Measurements from ENCODE around the gene OR10G2. TPM values are rescaled to one million over a fixed set of nuclear protein-coding genes. Genes with fewer than 3 reads are reported as not detected.
A peak's percentile ranks its signal among the peaks of the same experiment; 100 is the strongest.
"Not testable (repeated sequence)": the region's sequence is repeated elsewhere in the genome, so short reads cannot be mapped to it uniquely, and the experiment has no call there.

The OR10G2 gene
- total RNA-seq, 1 donor from 2014 or later, result not detected

- Histone ChIP-seq H3K4me3 (ENCODE audit: low read depth, low read length) (no peak overlapping the region), H3K36me3 (ENCODE audit: control insufficient read depth, insufficient read depth, low read length) (no peaks in the 10 kb centered on the region), H3K27me3 (ENCODE audit: control insufficient read depth, insufficient read depth, low read length) (no peaks in the 10 kb centered on the region)
- no peak for FAIRE-seq
- DNase-seq (ENCODE audit: low read depth), result no peak
- no peak for TF ChIP-seq CTCF (IDR thresholded peaks at IDR 0.05; ENCODE audit: insufficient read depth, low read length, severe bottlenecking)
Observed at GRCh38 chr14:21617614-21618013, 17.1 kb downstream of the OR10G2 start.

- H3K36me3 ChIP-seq (ENCODE audit: control insufficient read depth, insufficient read depth, low read length), result no peaks in the 10 kb centered on the region
- DNase-seq (ENCODE audit: low read depth) (no peak), FAIRE-seq (no peak)
- H3K27me3 ChIP-seq (ENCODE audit: control insufficient read depth, insufficient read depth, low read length), result no peaks in the 10 kb centered on the region
- TF ChIP-seq CTCF (IDR thresholded peaks at IDR 0.05; ENCODE audit: insufficient read depth, low read length, severe bottlenecking), result no peak
- no peak overlapping the region for H3K4me3 ChIP-seq (ENCODE audit: low read depth, low read length)
Observed at GRCh38 chr14:21614240-21614639, 20.5 kb downstream of the OR10G2 start.

- no peak for TF ChIP-seq CTCF (IDR thresholded peaks at IDR 0.05; ENCODE audit: insufficient read depth, low read length, severe bottlenecking)
- no peak for DNase-seq (ENCODE audit: low read depth)
- Histone ChIP-seq H3K4me3 (ENCODE audit: low read depth, low read length) (no peak overlapping the region), H3K36me3 (ENCODE audit: control insufficient read depth, insufficient read depth, low read length) (no peaks in the 10 kb centered on the region), H3K27me3 (ENCODE audit: control insufficient read depth, insufficient read depth, low read length) (no peaks in the 10 kb centered on the region)
- FAIRE-seq, result no peak
Observed at GRCh38 chr14:21612324-21612723, 22.4 kb downstream of the OR10G2 start.

DNA sequence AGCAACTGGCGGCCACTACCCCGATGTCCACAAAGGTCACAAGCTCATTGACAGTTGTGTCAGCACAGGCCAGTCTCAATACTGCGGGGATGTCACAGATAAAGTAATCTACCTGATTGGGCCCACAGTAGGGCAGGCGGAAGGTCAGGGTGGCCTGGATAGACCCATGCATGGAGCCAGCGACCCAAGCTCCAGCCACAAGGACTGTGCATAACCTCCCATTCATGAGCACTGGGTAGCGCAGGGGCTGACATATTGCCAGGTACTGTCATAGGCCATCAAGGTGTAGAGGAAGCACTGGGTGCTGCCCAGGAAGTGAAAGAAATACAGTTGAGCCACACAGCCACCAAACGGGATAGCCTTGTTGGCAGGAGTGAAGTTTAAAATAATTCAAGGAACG lies 32.6 kb downstream of the OR10G2 start:
- not testable (repeated sequence) for H3K27me3 ChIP-seq (ENCODE audit: control insufficient read depth, insufficient read depth, low read length); H3K36me3 ChIP-seq (ENCODE audit: control insufficient read depth, insufficient read depth, low read length); H3K4me3 ChIP-seq (ENCODE audit: low read depth, low read length); DNase-seq (ENCODE audit: low read depth)
- FAIRE-seq, result peak; percentile 94

DNA sequence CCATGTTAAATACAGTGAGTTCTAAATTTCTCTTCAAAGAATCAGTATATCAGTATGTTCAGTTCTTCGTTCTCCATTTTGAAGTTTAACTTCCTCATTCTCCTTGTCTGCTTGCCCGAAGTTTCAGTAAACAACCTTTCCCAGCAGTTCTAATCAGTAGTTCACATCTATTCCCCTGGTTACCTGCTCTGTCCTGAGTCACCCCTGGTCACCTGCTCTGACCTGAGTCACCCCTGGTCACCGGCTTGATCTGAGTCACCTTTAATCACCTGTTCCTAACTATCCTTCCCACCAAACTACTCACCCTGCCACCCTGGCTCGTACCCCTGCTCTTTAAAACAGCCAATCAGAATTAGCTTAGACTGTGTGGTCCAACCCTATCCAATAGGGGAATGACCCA lies 45.4 kb downstream of the OR10G2 start:
- no peak for FAIRE-seq
- no peak for TF ChIP-seq CTCF (IDR thresholded peaks at IDR 0.05; ENCODE audit: insufficient read depth, low read length, severe bottlenecking)
- Histone ChIP-seq H3K27me3 (ENCODE audit: control insufficient read depth, insufficient read depth, low read length) (no peaks in the 10 kb centered on the region), H3K4me3 (ENCODE audit: low read depth, low read length) (no peak overlapping the region), H3K36me3 (ENCODE audit: control insufficient read depth, insufficient read depth, low read length) (no peaks in the 10 kb centered on the region)
- DNase-seq (ENCODE audit: low read depth), result peak; percentile 3

Other genes with a start within 250 kb of the OR10G2 start
- 29.7 and 41.1 TPM in 2 replicates for gene CHD8, start 178.8 kb downstream of the OR10G2 start, total RNA-seq
- 17.4 and 17.8 TPM in 2 replicates for gene RAB2B, start 158.0 kb downstream of the OR10G2 start, total RNA-seq
- 16.6 and 23.0 TPM in 2 replicates for gene TOX4, start 157.7 kb downstream of the OR10G2 start, total RNA-seq
- gene METTL3, start 123.6 kb downstream of the OR10G2 start, total RNA-seq, result 34.3 and 53.2 TPM in 2 replicates
- under 0.01 and 0.13 TPM in 2 replicates for gene SALL2, start 108.6 kb downstream of the OR10G2 start, total RNA-seq
- gene OR10G3, start 54.9 kb downstream of the OR10G2 start, total RNA-seq, result not detected in 2 replicates
- not detected in 2 replicates for gene OR4E2, start 18.9 kb upstream of the OR10G2 start, total RNA-seq
- gene OR4E1, start 38.9 kb upstream of the OR10G2 start, total RNA-seq, result under 0.01 TPM in 1 of 2 replicates, not detected in the other

Data from bronchial epithelial cell (primary cell).